ENCODE results near the gene H2BK1.

H2BK1 gene

GRCh38 chr7:151198945-151199848 is 11.1 kb downstream of the H2BK1 start:
- DNase-seq: no peak

- no peak for DNase-seq
These were observed 12.4 kb downstream of the H2BK1 start for GRCh38 chr7:151197932-151198331.

GRCh38 chr7:151195616-151196450 is 14.5 kb downstream of the H2BK1 start:
- DNase-seq: no peak

GRCh38 chr7:151194188-151194587 is 16.1 kb downstream of the H2BK1 start:
- no peak for DNase-seq

GRCh38 chr7:151193203-151193978 is 16.9 kb downstream of the H2BK1 start:
- DNase-seq: no peak

GRCh38 chr7:151192002-151192539 is 18.2 kb downstream of the H2BK1 start:
- no peak for DNase-seq

GRCh38 chr7:151191544-151191943 is 18.7 kb downstream of the H2BK1 start:
- no peak for DNase-seq

- no peak for DNase-seq
These were observed 21.2 kb downstream of the H2BK1 start for GRCh38 chr7:151189038-151189437.

GRCh38 chr7:151188252-151188542 is 22.1 kb downstream of the H2BK1 start:
- DNase-seq: no peak

- DNase-seq: no peak
These were observed 22.7 kb downstream of the H2BK1 start for GRCh38 chr7:151187409-151188251.

- no peak for DNase-seq
These were observed 23.5 kb downstream of the H2BK1 start, which contains the start of gene ASB10 for GRCh38 chr7:151186640-151187408. Gene ASB10 (minus strand): TSS chr7:151187250. CDS start chr7:151187130, 120 bp downstream.

- no peak for DNase-seq
These were observed 24.3 kb downstream of the H2BK1 start for GRCh38 chr7:151185762-151186639.

GRCh38 chr7:151181011-151181431 is 29.3 kb downstream of the H2BK1 start:
- no peak for DNase-seq

GRCh38 chr7:151179946-151180345 is 30.3 kb downstream of the H2BK1 start:
- DNase-seq: no peak

GRCh38 chr7:151179287-151179860 is 30.9 kb downstream of the H2BK1 start:
- no peak for DNase-seq

- no peak for DNase-seq
These were observed 31.5 kb downstream of the H2BK1 start for GRCh38 chr7:151178831-151179230.

- DNase-seq: no peak
These were observed 32.1 kb downstream of the H2BK1 start for GRCh38 chr7:151178236-151178635.

GRCh38 chr7:151177310-151177709 is 33.0 kb downstream of the H2BK1 start:
- no peak for DNase-seq

- DNase-seq: no peak
These were observed 33.9 kb downstream of the H2BK1 start for GRCh38 chr7:151176401-151176800.
